Endothelial cell of umbilical vein (primary cell): ENCODE data around the gene SMOC1. TPM values are rescaled to one million over a fixed set of nuclear protein-coding genes. Genes with fewer than 3 reads are reported as not detected.

ENCODE experiments used
- BruUV-seq: library from RNA; stranded (reverse); fragments of 400-500 nt; replicated peaks from 2 replicates; lab custom pipeline; 2021; lab: Mats Ljungman, UMichigan
- CTCF ChIA-PET: fragments of 300-600, 350-600 bp; sonication (Branson Sonifier 250); formaldehyde crosslinking; loops from one replicate; lab custom pipeline; 2021; ENCODE audit warnings: antibody characterized with exemption, inconsistent platforms; lab: Charles Lee
- POLR2A ChIA-PET: fragments of 300-600, 350-600 bp; sonication (Branson Sonifier 250); formaldehyde crosslinking; loops from one replicate; lab custom pipeline; 2021; ENCODE audit warnings: antibody characterized with exemption, inconsistent platforms; lab: Charles Lee
- DNase-seq: peaks from one replicate; pipeline ENCODE4 v3.0.0-alpha.2; 2011; ENCODE audit warnings: low read depth, low spot score
- FAIRE-seq: peaks from 2 replicates; lab custom pipeline; 2011; peaks lifted over from hg19 to GRCh38; lab: Jason Lieb, UNC
- H2AFZ ChIP-seq: 2 replicates; pipeline ENCODE4 v1.6.0; 2012; ENCODE audit warnings: low read depth, low read length, control low read depth, inconsistent platforms
- H3K27ac ChIP-seq: 2 replicates; pipeline ENCODE4 v1.5.1; 2011; ENCODE audit warnings: low read depth, mild to moderate bottlenecking, control low read depth, low read length, moderate library complexity; ENCODE audit not compliant: insufficient read depth
- H3K27me3 ChIP-seq, 2 experiments: 2 replicates each; pipeline versions ENCODE4 v1.6.0 to v1.6.1; 2011; ENCODE audit warnings: low read length in 2 of 2, mixed read lengths in 1 of 2; ENCODE audit not compliant: control insufficient read depth in 2 of 2, insufficient read depth in 2 of 2
- H3K36me3 ChIP-seq, 2 experiments: 2 replicates in 1 of 2; 3 replicates in 1 of 2; pipeline ENCODE4 v1.5.1; 2011; ENCODE audit warnings: low read length in 2 of 2, mild to moderate bottlenecking in 1 of 2, moderate library complexity in 1 of 2; ENCODE audit not compliant: control insufficient read depth in 2 of 2, insufficient read depth in 2 of 2; ENCODE audit errors: extremely low read depth in 1 of 2
- H3K4me1 ChIP-seq: 3 replicates; pipeline ENCODE4 v1.5.1; 2011; ENCODE audit warnings: mild to moderate bottlenecking, low read length; ENCODE audit not compliant: control insufficient read depth, insufficient read depth; ENCODE audit errors: extremely low read depth
- H3K4me2 ChIP-seq: 2 replicates; pipeline ENCODE4 v1.6.1; 2011; ENCODE audit warnings: low read length, control low read depth, mixed read lengths; ENCODE audit not compliant: insufficient read depth
- H3K4me3 ChIP-seq, 3 experiments: fragments of 200-600 bp in 1 of 3; sonication (generic), shearing (Covaris generic) in 1 of 3; replicated peaks in 1 of 3; 2 replicates each; pipeline ENCODE4 v1.5.1; 2011 to 2016; ENCODE audit warnings: control low read depth in 3 of 3, low read length in 3 of 3, mild to moderate bottlenecking in 2 of 3, inconsistent platforms in 1 of 3, low read depth in 1 of 3, moderate library complexity in 1 of 3; ENCODE audit not compliant: insufficient read depth in 1 of 3
- H3K79me2 ChIP-seq: 2 replicates; pipeline ENCODE4 v1.6.0; 2012; ENCODE audit warnings: low read length, inconsistent platforms; ENCODE audit not compliant: control insufficient read depth, insufficient read depth
- H3K9ac ChIP-seq: replicated peaks from 2 replicates; pipeline ENCODE3; 2011; ENCODE audit warnings: low read length, control low read depth; ENCODE audit not compliant: insufficient read depth; ENCODE audit errors: extremely low read depth
- H3K9me1 ChIP-seq: replicated peaks from 3 replicates; pipeline ENCODE4 v1.6.0; 2011; ENCODE audit warnings: mild to moderate bottlenecking, low read length; ENCODE audit not compliant: control insufficient read depth, insufficient read depth; ENCODE audit errors: extremely low read depth
- H3K9me3 ChIP-seq: replicated peaks from 2 replicates; pipeline ENCODE4 v1.5.1; 2012; ENCODE audit warnings: low read length, inconsistent platforms; ENCODE audit not compliant: control insufficient read depth, insufficient read depth
- H4K20me1 ChIP-seq: replicated peaks from 2 replicates; pipeline ENCODE3; 2011; ENCODE audit warnings: mild to moderate bottlenecking, low read length; ENCODE audit not compliant: control insufficient read depth, insufficient read depth; ENCODE audit errors: extremely low read depth
- FOS ChIP-seq: IDR thresholded peaks from 2 replicates; pipeline ENCODE4 v1.6.1; 2011; ENCODE audit warnings: mild to moderate bottlenecking, low read length, moderate library complexity, borderline replicate concordance; ENCODE audit not compliant: insufficient read depth
- GATA2 ChIP-seq: IDR thresholded peaks from 2 replicates; pipeline ENCODE4 v1.7.0; 2011; ENCODE audit warnings: low read depth, mild to moderate bottlenecking, moderate library complexity, mixed read lengths, low read length; ENCODE audit not compliant: insufficient read length, insufficient read depth
- JUN ChIP-seq: IDR thresholded peaks from 2 replicates; pipeline ENCODE4 v1.6.1; 2011; ENCODE audit warnings: borderline replicate concordance, low read depth; ENCODE audit not compliant: insufficient read length, insufficient read depth
- MAX ChIP-seq: IDR thresholded peaks from 2 replicates; pipeline ENCODE4 v1.6.1; 2011; ENCODE audit not compliant: insufficient read depth, insufficient read length
- MYC ChIP-seq: IDR thresholded peaks from one replicate; pipeline ENCODE4 v1.6.1; 2011; ENCODE audit warnings: mild to moderate bottlenecking, low read depth, low read length
- POLR2A ChIP-seq: IDR thresholded peaks from 2 replicates; pipeline ENCODE4 v1.6.1; 2012; ENCODE audit warnings: low read depth, mild to moderate bottlenecking, control low read depth, low read length
- POLR2AphosphoS5 ChIP-seq: IDR thresholded peaks from 2 replicates; pipeline ENCODE4 v1.6.1; 2012; ENCODE audit warnings: low read depth, mild to moderate bottlenecking, control low read depth, low read length, moderate library complexity; ENCODE audit not compliant: insufficient read depth
- dilution Hi-C: fragments of 300-500 bp; cut with MboI; formaldehyde crosslinking; loops from one replicate; pipeline ENCODE4 v1.15.0; 2019; ENCODE audit warnings: low sequenced_read_pairs; ENCODE audit not compliant: extremely low pct_ligation_motif_present
- intact Hi-C: fragments of 100-400 bp; cut with micrococcal nuclease; formaldehyde crosslinking; loops from one replicate; pipeline ENCODE4 v1.10.0; 2022
- polyA plus RNA-seq, 4 experiments: library from polyadenylated mRNA; depleted of rRNA in 3 of 4; stranded (reverse) in 3 of 4; unstranded in 1 of 4; fragments of >200 nt; gene quantifications; 2 replicates each; pipeline versions ENCODE4 v1.2.1 to v1.2.3, GENCODE V29; 2011 to 2012; ENCODE audit warnings: missing spikeins in 1 of 4
- total RNA-seq: library from RNA; stranded (reverse); gene quantifications from 2 replicates; pipeline ENCODE4 v1.2.3, GENCODE V29; 2021
- TF ChIP-seq, protein P1 (sequence below), 2 donors: IDR thresholded peaks; 1 replicate in 1 of 2; 2 replicates in 1 of 2; pipeline ENCODE4 v1.5.1; 2011; ENCODE audit warnings: low read length in 2 of 2, mild to moderate bottlenecking in 2 of 2, moderate library complexity in 2 of 2, control low read depth in 1 of 2, inconsistent platforms in 1 of 2, low read depth in 1 of 2; ENCODE audit not compliant: insufficient read depth in 1 of 2; ENCODE audit errors: extremely low read depth in 1 of 2

The SMOC1 gene
- total and polyA plus RNA-seq, 2 donors (not counting 3 experiments of a cell fraction or from before 2014, with no cell fraction given) = 0.97 to 1.1 TPM

DNA sequence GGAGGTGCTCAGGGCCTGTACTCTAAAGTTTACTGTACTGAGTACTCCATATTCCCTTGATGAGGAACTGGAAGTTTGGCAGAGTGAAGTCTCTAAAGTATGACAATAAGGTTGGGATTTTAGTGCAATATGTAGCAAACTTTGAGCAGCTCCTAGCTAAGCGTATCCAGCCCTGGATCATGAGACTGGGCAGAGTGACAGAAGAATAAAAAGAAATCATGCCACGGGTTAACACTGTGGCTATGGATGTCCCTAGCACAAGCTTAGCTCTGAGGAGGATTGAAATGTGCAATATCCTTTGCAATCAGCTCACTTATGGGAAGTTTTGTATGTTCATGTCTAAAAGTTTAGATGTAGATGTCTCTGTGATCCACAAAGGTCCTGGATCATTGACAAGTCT, 114.1 kb downstream of the SMOC1 start:
- FAIRE-seq = no peak

More for the DNA sequence above, 114.1 kb downstream of the SMOC1 start:
- no peaks in the 10 kb centered on the region for H3K36me3 ChIP-seq
- DNase-seq = no peak
- dilution Hi-C loops (no loop called here), intact Hi-C loops (no loop called here)
- peaks cover 3 to 4% of the 10 kb centered on the region in 2 experiments for H3K27me3 ChIP-seq
- H3K79me2 ChIP-seq = no peaks in the 10 kb centered on the region
- H3K9me1 ChIP-seq = no peaks in the 10 kb centered on the region
- no peak overlapping the region for H2AFZ ChIP-seq
- no peak overlapping the region for H3K4me3 ChIP-seq
- TF ChIP-seq GATA2 (no peak), POLR2AphosphoS5 (no peak), MAX (no peak), MYC (no peak), FOS (no peak), JUN (no peak), POLR2A (no peak)
- TF ChIP-seq, protein P1, sequence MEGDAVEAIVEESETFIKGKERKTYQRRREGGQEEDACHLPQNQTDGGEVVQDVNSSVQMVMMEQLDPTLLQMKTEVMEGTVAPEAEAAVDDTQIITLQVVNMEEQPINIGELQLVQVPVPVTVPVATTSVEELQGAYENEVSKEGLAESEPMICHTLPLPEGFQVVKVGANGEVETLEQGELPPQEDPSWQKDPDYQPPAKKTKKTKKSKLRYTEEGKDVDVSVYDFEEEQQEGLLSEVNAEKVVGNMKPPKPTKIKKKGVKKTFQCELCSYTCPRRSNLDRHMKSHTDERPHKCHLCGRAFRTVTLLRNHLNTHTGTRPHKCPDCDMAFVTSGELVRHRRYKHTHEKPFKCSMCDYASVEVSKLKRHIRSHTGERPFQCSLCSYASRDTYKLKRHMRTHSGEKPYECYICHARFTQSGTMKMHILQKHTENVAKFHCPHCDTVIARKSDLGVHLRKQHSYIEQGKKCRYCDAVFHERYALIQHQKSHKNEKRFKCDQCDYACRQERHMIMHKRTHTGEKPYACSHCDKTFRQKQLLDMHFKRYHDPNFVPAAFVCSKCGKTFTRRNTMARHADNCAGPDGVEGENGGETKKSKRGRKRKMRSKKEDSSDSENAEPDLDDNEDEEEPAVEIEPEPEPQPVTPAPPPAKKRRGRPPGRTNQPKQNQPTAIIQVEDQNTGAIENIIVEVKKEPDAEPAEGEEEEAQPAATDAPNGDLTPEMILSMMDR (IDR thresholded peaks at IDR 0.05; ENCODE audit: extremely low read depth in 1 of 2, insufficient read depth in 1 of 2, low read depth in 1 of 2, low read length in 2 of 2) = no peak
- H4K20me1 ChIP-seq = no peaks in the 10 kb centered on the region
- POLR2A ChIA-PET = no interaction called here
- CTCF ChIA-PET = interaction anchor here (1.7 kb wide), 1 partner anchor 19 kb away, joined by 4 read pairs; no protein-coding TSS in a partner anchor
- H3K4me1 ChIP-seq = no peaks in the 10 kb centered on the region
- H3K27ac ChIP-seq = no peak overlapping the region
- no TSS peak for BruUV-seq
- no peak overlapping the region for H3K4me2 ChIP-seq
- H3K9ac ChIP-seq = no peak overlapping the region
- no peaks in the 10 kb centered on the region for H3K9me3 ChIP-seq
